BLaER1 (cell line): ENCODE results near the gene KIAA0319L.

ENCODE experiments used
- H3K27ac ChIP-seq: shearing (Covaris generic); formaldehyde crosslinking; 2 replicates; pipeline ENCODE4 v1.8.1; 2022
- H3K27me3 ChIP-seq: shearing (Covaris generic); formaldehyde crosslinking; 2 replicates; pipeline ENCODE4 v1.8.1; 2022
- H3K36me3 ChIP-seq: shearing (Covaris generic); formaldehyde crosslinking; 2 replicates; pipeline ENCODE4 v1.8.1; 2022
- H3K4me1 ChIP-seq: shearing (Covaris generic); formaldehyde crosslinking; 2 replicates; pipeline ENCODE4 v1.8.1; 2022
- H3K4me2 ChIP-seq: shearing (Covaris generic); formaldehyde crosslinking; 2 replicates; pipeline ENCODE4 v1.8.1; 2022
- H3K4me3 ChIP-seq: shearing (Covaris generic); formaldehyde crosslinking; 2 replicates; pipeline ENCODE4 v1.8.1; 2022
- H3K9ac ChIP-seq: shearing (Covaris generic); formaldehyde crosslinking; 2 replicates; pipeline ENCODE4 v1.8.1; 2022
- H3K9me3 ChIP-seq: shearing (Covaris generic); formaldehyde crosslinking; 2 replicates; pipeline ENCODE4 v1.8.1; 2022
- H4K20me1 ChIP-seq: shearing (Covaris generic); formaldehyde crosslinking; 2 replicates; pipeline ENCODE4 v1.8.1; 2022
- Cebpa-rat ChIP-seq: shearing (Covaris generic); IDR thresholded peaks from 2 replicates; pipeline ENCODE4 v1.8.1; 2022

Gene KIAA0319L

GRCh38 chr1:35454616-35455015 lies 102.6 kb downstream of the KIAA0319L start:
- Histone ChIP-seq H3K36me3 (peaks cover 68% of the 10 kb centered on the region), H3K4me2 (no peak overlapping the region)

GRCh38 chr1:35454176-35454575 lies 103.0 kb downstream of the KIAA0319L start:
- Histone ChIP-seq H3K9ac (no peak overlapping the region), H3K4me1 (peaks cover 30% of the 10 kb centered on the region), H3K4me3 (no peak overlapping the region), H3K27ac (no peak overlapping the region), H4K20me1 (no peaks in the 10 kb centered on the region), H3K4me2 (no peak overlapping the region), H3K27me3 (no peaks in the 10 kb centered on the region), H3K36me3 (peaks cover 70% of the 10 kb centered on the region), H3K9me3 (no peaks in the 10 kb centered on the region)
- TF ChIP-seq Cebpa-rat: no peak

More at GRCh38 chr1:35454616-35455015, 102.6 kb downstream of the KIAA0319L start:
- no peak for TF ChIP-seq Cebpa-rat
- H4K20me1 ChIP-seq: no peaks in the 10 kb centered on the region
- H3K4me1 ChIP-seq: peaks cover 30% of the 10 kb centered on the region
- no peak overlapping the region for H3K4me3 ChIP-seq
- H3K9me3 ChIP-seq: no peaks in the 10 kb centered on the region
- H3K27ac ChIP-seq: no peak overlapping the region
- no peaks in the 10 kb centered on the region for H3K27me3 ChIP-seq
- no peak overlapping the region for H3K9ac ChIP-seq

- H3K9me3 ChIP-seq: no peaks in the 10 kb centered on the region
- H3K4me1 ChIP-seq: peaks cover 30% of the 10 kb centered on the region
- peak overlapping the region; percentile 64 for H3K4me2 ChIP-seq
- no peak for TF ChIP-seq Cebpa-rat
- peaks cover 76% of the 10 kb centered on the region for H3K36me3 ChIP-seq
- H3K4me3 ChIP-seq: no peak overlapping the region
- no peak overlapping the region for H3K9ac ChIP-seq
- H3K27ac ChIP-seq: no peak overlapping the region
- H3K27me3 ChIP-seq: no peaks in the 10 kb centered on the region
- H4K20me1 ChIP-seq: no peaks in the 10 kb centered on the region
These were observed 104.2 kb downstream of the KIAA0319L start for GRCh38 chr1:35453031-35453430.

DNA sequence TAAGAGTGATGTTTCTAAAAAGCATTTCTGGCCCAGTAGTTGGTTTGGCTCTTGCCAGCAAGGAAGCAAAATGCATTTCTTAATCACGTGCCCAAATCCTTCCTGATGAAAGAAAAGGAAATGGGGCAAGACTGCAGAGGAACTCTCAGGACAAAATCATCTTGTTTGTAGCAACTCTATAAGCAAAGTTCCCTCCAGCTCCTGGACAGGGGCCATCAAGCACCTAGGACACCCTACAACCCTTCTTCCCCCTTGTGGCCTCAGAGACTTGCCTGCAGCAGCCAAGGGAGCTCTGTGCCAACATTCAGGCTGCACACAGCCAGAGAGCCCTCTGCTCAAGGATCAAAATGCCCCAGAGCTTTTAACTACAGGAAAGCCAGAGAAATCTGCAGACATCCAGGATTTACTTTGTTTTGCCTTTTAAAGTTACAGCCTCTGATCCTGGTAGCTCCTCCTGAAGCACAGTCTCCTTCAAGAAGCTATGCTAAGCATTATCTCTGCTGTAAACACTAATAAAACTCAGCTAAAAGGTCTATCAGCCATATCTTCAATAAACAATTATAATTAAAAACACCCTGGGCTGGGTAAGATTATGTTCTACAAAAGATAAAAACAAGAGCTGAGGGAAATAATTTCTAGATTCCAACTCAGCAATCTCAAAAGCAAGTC lies 105.0 kb downstream of the KIAA0319L start:
- peak overlapping the region; percentile 45; the same call in 1 of the 2 replicates for H3K9ac ChIP-seq
- no peak for TF ChIP-seq Cebpa-rat
- peaks cover 30% of the 10 kb centered on the region for H3K4me1 ChIP-seq
- no peaks in the 10 kb centered on the region for H4K20me1 ChIP-seq
- H3K36me3 ChIP-seq: peaks cover 80% of the 10 kb centered on the region
- H3K4me3 ChIP-seq: no peak overlapping the region
- no peaks in the 10 kb centered on the region for H3K27me3 ChIP-seq
- peak overlapping the region; percentile 50 for H3K27ac ChIP-seq
- H3K4me2 ChIP-seq: peak overlapping the region; percentile 64
- no peaks in the 10 kb centered on the region for H3K9me3 ChIP-seq

- Histone ChIP-seq H3K4me1 (peaks cover 30% of the 10 kb centered on the region), H3K9me3 (no peaks in the 10 kb centered on the region), H4K20me1 (no peaks in the 10 kb centered on the region), H3K4me3 (no peak overlapping the region), H3K9ac (no peak overlapping the region), H3K27me3 (no peaks in the 10 kb centered on the region), H3K36me3 (peaks cover 82% of the 10 kb centered on the region), H3K4me2 (no peak overlapping the region), H3K27ac (no peak overlapping the region)
- no peak for TF ChIP-seq Cebpa-rat
These were observed 106.1 kb downstream of the KIAA0319L start for GRCh38 chr1:35451125-35451528.

- Histone ChIP-seq H3K9me3 (no peaks in the 10 kb centered on the region), H4K20me1 (no peaks in the 10 kb centered on the region), H3K4me3 (no peak overlapping the region), H3K27me3 (no peaks in the 10 kb centered on the region), H3K27ac (no peak overlapping the region), H3K36me3 (peaks cover 85% of the 10 kb centered on the region), H3K9ac (no peak overlapping the region), H3K4me1 (peaks cover 30% of the 10 kb centered on the region), H3K4me2 (no peak overlapping the region)
- TF ChIP-seq Cebpa-rat: no peak
These were observed 107.7 kb downstream of the KIAA0319L start for GRCh38 chr1:35449334-35450008.

DNA sequence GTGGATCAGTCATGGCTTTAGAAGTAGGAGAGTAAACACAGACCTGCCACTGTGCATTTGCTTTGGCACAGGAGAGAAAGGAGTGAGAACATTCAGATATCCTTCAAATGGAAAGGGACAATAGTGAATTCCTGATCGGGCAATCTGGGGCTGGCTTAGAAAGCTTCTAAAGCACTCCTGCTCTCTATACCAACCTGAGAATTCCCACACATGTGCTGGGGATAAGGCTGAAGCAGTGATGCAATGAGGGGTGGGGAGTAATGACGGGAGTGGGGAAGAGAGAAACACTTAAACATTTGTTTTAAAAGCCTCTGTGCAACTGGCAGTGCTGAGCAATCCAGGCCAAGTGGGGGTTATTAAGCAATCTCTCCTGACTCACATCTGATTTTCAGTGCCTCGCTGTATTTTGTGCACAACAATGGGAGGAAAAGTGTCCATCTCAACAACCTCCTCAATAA lies 108.8 kb downstream of the KIAA0319L start:
- Histone ChIP-seq H3K27me3 (no peaks in the 10 kb centered on the region), H3K9me3 (no peaks in the 10 kb centered on the region), H3K9ac (no peak overlapping the region), H3K4me1 (peaks cover 22% of the 10 kb centered on the region), H3K4me3 (no peak overlapping the region), H3K27ac (no peak overlapping the region), H3K36me3 (peaks cover 85% of the 10 kb centered on the region), H3K4me2 (no peak overlapping the region), H4K20me1 (no peaks in the 10 kb centered on the region)
- TF ChIP-seq Cebpa-rat: no peak

DNA sequence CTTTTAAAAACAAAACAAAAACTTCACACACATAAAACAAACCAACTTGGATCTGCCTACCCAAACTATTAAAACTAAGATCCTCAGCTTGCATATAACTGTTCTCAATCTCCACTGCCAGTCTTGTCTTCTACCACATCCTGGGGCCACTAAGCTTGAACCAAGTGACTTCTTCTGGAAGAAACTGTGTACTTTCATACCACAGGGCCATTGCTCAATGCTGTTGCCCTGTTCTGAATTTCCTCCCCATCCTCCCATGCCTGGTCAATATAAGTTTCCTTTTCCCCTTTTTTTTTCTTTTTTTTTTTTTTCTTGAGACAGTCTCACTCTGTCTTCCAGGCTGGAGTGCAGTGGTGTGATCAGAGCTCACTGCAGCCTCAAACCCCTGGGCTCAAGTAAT lies 109.9 kb downstream of the KIAA0319L start:
- Histone ChIP-seq H3K27me3 (no peaks in the 10 kb centered on the region), H4K20me1 (no peaks in the 10 kb centered on the region), H3K36me3 (peaks cover 91% of the 10 kb centered on the region), H3K4me1 (peaks cover 11% of the 10 kb centered on the region), H3K9ac (no peak overlapping the region), H3K4me3 (no peak overlapping the region), H3K9me3 (no peaks in the 10 kb centered on the region), H3K27ac (no peak overlapping the region), H3K4me2 (no peak overlapping the region)
- TF ChIP-seq Cebpa-rat: no peak

DNA sequence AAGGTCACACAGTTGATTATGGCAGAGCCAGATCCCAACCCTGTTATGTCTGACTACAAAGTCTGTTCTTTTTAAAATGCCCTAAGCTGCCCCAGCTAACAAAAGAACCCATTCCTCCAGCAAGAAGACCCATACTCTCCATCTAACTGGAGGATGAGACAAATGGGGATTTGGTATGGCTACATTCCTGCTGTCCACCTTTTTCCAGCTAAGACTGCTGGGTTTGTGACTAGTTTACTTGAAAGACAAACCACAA lies 112.8 kb downstream of the KIAA0319L start:
- no peak for TF ChIP-seq Cebpa-rat
- H3K4me1 ChIP-seq: no peaks in the 10 kb centered on the region
- H4K20me1 ChIP-seq: no peaks in the 10 kb centered on the region
- no peak overlapping the region for H3K9ac ChIP-seq
- H3K36me3 ChIP-seq: peaks cover 96% of the 10 kb centered on the region
- no peaks in the 10 kb centered on the region for H3K9me3 ChIP-seq
- no peak overlapping the region for H3K27ac ChIP-seq
- no peaks in the 10 kb centered on the region for H3K27me3 ChIP-seq
- no peak overlapping the region for H3K4me2 ChIP-seq
- no peak overlapping the region for H3K4me3 ChIP-seq

DNA sequence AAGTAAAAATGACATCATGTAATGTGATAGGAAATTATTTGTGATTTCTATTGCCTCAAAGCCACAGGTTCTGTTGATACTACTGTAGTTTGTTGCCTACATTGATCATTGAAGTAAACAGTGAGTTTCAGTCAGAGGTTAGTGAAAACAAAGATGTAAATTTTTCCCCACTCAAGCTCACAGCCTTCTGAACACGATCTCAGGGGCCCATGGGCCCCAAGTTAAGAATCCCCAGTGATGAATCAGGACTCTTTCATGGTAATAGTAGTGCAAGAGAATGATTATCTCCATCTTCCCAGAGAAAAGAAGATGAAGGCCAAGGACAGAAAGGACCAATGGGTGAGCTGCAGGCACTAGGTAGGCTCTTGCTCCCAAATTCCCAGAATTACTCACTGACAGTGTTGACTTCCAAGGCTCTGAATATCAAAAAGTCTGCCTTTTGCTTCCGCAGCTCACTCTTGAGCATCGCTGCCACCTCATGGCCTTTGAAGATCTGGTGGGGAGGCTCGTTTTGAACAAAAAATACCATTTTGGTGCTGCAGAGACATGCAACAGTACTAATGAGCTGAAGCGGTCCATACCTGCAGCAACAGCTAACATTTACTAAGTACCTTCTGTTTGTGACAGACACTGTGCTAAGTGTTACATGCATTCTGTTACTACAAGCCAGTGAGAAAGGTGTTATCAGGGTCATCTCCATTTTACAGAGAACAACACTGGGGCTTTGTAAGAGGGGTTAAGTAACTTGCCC lies 113.3 kb downstream of the KIAA0319L start:
- Histone ChIP-seq H3K9ac (no peak overlapping the region), H3K4me3 (no peak overlapping the region), H3K27ac (no peak overlapping the region), H4K20me1 (no peaks in the 10 kb centered on the region), H3K36me3 (peaks cover 96% of the 10 kb centered on the region), H3K4me1 (no peaks in the 10 kb centered on the region), H3K4me2 (no peak overlapping the region), H3K27me3 (no peaks in the 10 kb centered on the region), H3K9me3 (no peaks in the 10 kb centered on the region)
- no peak for TF ChIP-seq Cebpa-rat
